ENCODE results near the gene CHTOP.
"Not testable (repeated sequence)": the region's sequence is repeated elsewhere in the genome, so short reads cannot be mapped to it uniquely, and the experiment has no call there.

CHTOP gene

DNA sequence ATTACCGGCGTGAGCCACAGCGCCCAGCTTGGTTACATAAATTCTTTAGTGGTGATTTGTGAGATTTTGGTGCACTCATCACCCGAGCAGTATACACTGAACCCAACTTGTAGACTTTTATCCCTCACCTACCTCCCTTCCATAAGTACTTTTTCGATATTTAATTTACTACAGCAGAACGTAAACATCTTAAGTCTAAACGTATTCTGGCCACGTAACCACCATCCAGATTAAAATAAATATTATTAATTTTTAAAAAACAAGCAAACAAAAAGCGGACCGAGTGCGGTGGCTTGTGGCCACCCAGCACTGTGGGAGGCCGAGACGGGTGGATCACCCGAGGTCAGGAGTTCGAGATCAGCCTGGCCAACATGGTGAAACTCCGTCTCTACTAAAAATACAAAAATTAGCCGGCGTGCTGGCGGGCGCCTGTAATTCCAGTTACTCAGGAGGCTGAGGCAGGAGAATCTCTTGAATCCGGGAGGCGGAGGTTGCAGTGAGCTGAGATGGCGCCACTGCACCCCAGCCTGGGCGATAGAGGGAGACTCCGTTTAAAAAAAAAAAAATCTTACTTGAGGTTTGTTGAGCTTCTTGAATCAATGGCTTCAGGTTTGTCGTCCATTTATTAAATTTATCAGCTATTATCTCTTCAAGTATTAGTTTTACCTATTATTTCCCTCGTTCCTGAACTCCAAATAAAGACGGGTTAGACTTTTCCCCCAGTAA lies 37.9 kb downstream of the CHTOP start:
- H3K9me3 Mint-ChIP-seq; H3K27me3 Mint-ChIP-seq (ENCODE audit: low read depth); H3K27ac Mint-ChIP-seq; H3K4me3 Mint-ChIP-seq: not testable (repeated sequence)
- peaks cover 28% of the 10 kb centered on the region for H3K36me3 Mint-ChIP-seq (ENCODE audit: low read depth)
- peaks cover 22% of the 10 kb centered on the region for H3K4me1 Mint-ChIP-seq (ENCODE audit: low read depth)

DNA sequence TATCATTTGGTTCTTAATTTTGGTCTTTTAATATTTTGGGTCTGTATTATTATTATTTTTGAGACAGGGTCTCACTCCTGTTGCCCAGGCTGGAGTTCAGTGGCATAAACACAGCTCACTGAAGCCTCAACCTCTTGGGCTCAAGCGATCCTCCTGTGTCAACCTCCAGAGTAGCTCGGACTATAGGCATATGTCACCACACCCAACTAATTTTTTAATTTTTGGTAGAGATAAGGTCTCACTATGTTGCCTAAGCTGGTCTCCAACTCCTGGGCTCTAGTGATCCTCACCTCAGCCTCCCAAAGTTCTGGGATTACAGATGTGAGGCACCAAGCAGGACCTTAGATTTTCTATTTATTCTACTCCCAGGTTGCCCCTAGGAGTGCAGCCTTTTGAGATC lies 39.6 kb downstream of the CHTOP start:
- H3K27ac Mint-ChIP-seq, result no peak overlapping the region
- H3K4me3 Mint-ChIP-seq, result peak overlapping the region; percentile 36
- peaks cover 17% of the 10 kb centered on the region for H3K27me3 Mint-ChIP-seq (ENCODE audit: low read depth)
- H3K4me1 Mint-ChIP-seq (ENCODE audit: low read depth), result peaks cover 25% of the 10 kb centered on the region
- peaks cover 12% of the 10 kb centered on the region for H3K36me3 Mint-ChIP-seq (ENCODE audit: low read depth)
- H3K9me3 Mint-ChIP-seq, result no peaks in the 10 kb centered on the region

DNA sequence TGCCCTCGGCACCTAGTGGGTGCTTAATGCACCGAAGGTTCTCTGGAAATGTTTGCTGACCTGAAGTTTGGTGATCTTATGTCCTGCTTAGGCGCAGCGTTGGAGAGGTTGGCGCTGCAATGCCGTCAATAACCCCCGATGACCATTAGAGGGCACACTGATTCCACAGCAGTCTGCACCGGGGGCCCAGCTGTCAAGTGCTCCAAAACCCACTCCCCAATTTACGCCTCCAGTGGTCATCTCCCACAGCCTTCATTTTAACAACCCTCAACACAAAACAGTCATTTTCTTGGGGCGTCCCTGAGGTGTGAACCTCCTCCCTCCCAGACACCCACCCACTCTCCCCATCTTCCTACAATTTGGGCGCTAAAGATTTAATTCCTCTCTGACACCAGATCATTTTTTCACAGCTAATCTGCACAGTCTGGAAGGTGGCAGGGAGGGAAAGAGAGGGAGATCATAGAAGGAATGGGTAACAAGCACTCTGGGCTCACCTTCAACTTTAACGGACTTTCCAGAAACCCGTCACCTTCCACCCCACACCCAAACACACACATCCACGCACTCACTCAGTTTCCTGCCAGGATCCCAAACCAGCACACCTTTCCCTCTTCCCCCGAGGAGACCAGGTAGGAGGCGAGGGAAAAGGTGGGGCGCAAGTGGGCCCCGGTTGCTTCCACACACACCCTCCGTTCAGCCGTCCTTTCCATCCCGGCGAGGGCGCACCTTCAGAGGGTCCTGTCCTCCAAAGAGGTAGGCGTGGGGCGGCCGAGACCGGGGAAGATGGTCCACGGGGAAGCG lies 44.1 kb downstream of the CHTOP start:
- no peak overlapping the region for H3K27ac Mint-ChIP-seq
- H3K9me3 Mint-ChIP-seq, result no peaks in the 10 kb centered on the region
- peaks cover 54% of the 10 kb centered on the region for H3K27me3 Mint-ChIP-seq (ENCODE audit: low read depth)
- peaks cover 16% of the 10 kb centered on the region for H3K4me1 Mint-ChIP-seq (ENCODE audit: low read depth)
- H3K4me3 Mint-ChIP-seq, result peak overlapping the region; percentile 64
- peaks cover 3% of the 10 kb centered on the region for H3K36me3 Mint-ChIP-seq (ENCODE audit: low read depth)

DNA sequence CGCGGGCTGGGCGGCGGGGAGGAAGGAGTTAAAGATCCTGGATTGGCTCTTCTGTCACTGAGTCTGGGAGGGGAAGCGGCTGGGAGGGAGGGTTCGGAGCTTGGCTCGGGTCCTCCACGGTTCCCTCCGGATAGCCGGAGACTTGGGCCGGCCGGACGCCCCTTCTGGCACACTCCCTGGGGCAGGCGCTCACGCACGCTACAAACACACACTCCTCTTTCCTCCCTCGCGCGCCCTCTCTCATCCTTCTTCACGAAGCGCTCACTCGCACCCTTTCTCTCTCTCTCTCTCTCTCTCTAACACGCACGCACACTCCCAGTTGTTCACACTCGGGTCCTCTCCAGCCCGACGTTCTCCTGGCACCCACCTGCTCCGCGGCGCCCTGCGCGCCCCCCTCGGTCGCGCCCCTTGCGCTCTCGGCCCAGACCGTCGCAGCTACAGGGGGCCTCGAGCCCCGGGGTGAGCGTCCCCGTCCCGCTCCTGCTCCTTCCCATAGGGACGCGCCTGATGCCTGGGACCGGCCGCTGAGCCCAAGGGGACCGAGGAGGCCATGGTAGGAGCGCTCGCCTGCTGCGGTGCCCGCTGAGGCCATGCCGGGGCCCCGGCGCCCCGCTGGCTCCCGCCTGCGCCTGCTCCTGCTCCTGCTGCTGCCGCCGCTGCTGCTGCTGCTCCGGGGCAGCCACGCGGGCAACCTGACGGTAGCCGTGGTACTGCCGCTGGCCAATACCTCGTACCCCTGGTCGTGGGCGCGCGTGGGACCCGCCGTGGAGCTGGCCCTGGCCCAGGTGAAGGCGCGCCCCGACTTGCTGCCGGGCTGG lies 44.9 kb downstream of the CHTOP start, which contains the start of gene NPR1:
Gene NPR1, plus strand, starts transcription at position 170 of the 818 bp plus-strand sequence. Its CDS starts 421 bp downstream, at position 591.
- Mint-ChIP-seq H3K4me1 (ENCODE audit: low read depth) (peaks cover 16% of the 10 kb centered on the region), H3K4me3 (peak within 1 kb of the TSS; percentile 76), H3K9me3 (no peaks in the 10 kb centered on the region), H3K36me3 (ENCODE audit: low read depth) (peaks cover 3% of the 10 kb centered on the region), H3K27ac (no peak within 1 kb of the TSS), H3K27me3 (ENCODE audit: low read depth) (peaks cover 59% of the 10 kb centered on the region)

DNA sequence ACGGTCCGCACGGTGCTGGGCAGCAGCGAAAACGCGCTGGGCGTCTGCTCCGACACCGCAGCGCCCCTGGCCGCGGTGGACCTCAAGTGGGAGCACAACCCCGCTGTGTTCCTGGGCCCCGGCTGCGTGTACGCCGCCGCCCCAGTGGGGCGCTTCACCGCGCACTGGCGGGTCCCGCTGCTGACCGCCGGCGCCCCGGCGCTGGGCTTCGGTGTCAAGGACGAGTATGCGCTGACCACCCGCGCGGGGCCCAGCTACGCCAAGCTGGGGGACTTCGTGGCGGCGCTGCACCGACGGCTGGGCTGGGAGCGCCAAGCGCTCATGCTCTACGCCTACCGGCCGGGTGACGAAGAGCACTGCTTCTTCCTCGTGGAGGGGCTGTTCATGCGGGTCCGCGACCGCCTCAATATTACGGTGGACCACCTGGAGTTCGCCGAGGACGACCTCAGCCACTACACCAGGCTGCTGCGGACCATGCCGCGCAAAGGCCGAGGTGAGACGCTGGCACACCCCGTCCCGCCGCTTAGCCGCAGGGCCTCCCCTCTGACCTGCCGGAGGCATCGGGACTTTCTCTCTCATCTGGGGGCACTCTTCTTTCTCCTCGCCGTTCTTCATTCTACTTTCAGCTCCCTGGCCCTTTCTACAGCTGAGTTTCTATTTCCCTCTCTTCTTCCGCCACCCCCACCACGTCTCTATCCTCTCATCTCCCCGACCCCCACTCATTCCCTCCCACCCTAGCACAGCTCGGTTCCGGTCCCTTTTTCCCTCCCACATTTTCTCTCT lies 45.7 kb downstream of the CHTOP start:
- H3K27me3 Mint-ChIP-seq (ENCODE audit: low read depth), result peaks cover 62% of the 10 kb centered on the region
- no peaks in the 10 kb centered on the region for H3K9me3 Mint-ChIP-seq
- H3K36me3 Mint-ChIP-seq (ENCODE audit: low read depth), result peaks cover 3% of the 10 kb centered on the region
- H3K4me3 Mint-ChIP-seq, result peak overlapping the region; percentile 76
- peaks cover 16% of the 10 kb centered on the region for H3K4me1 Mint-ChIP-seq (ENCODE audit: low read depth)
- no peak overlapping the region for H3K27ac Mint-ChIP-seq

DNA sequence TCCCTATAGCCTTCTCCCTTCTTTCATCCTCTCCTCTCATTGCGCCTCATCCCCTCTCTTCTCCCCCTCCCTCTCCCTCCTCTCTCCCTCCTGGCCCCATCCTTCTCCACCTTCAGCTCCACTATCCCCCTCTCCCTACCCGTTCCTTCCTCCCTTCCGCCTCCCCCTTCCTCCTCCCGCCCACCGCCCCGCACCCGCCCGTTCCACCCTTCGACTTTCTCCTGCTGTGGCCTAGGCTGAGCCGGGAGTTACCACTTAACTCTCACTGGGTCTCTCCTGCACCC lies 46.2 kb downstream of the CHTOP start:
- Mint-ChIP-seq H3K4me1 (ENCODE audit: low read depth) (peaks cover 16% of the 10 kb centered on the region), H3K4me3 (peak overlapping the region; percentile 76), H3K9me3 (no peaks in the 10 kb centered on the region), H3K27ac (no peak overlapping the region), H3K36me3 (ENCODE audit: low read depth) (peaks cover 3% of the 10 kb centered on the region), H3K27me3 (ENCODE audit: low read depth) (peaks cover 65% of the 10 kb centered on the region)

DNA sequence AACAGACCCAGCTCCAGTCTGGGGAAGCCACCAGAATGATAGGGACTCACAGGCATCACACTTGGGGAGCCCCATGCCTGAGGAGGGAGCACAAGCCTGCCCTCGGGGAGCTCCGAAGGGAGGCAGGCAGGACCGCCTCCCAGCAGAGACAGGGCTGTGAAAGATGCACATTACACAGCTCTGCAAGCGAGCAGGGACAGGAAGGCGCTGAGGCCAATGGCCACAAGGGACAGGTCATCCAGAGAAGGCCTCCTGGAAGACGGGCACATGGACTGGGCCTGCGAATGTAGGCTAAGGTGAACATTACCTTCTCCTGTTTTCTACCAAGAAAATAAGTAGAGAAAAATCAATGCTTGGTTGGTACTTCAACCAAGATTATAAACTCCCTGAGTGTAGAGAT lies 48.9 kb downstream of the CHTOP start:
- Mint-ChIP-seq H3K36me3 (ENCODE audit: low read depth) (peaks cover 3% of the 10 kb centered on the region), H3K4me3 (no peak overlapping the region), H3K4me1 (ENCODE audit: low read depth) (peaks cover 12% of the 10 kb centered on the region), H3K27me3 (ENCODE audit: low read depth) (peaks cover 60% of the 10 kb centered on the region), H3K9me3 (no peaks in the 10 kb centered on the region), H3K27ac (no peak overlapping the region)

DNA sequence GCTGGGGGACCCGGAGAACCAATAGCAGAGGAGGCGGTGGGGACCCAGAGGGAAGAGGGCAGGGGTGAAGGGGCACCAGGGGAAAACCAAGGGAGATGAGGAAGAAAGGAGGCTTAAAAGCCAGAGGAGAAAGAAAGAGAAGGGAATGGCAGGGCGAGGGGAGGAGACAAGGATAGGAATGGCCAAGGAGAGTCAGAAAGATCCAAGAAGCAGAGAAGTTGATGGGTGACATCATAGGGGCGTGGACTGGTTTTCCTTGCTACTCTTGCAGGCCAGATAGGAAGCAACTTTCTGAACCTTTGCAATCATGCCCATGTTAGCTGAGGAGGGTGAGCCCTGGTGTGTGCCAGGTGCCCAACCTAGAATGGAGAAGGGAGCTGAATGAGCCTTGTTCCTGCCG lies 50.0 kb downstream of the CHTOP start:
- Mint-ChIP-seq H3K36me3 (ENCODE audit: low read depth) (peaks cover 3% of the 10 kb centered on the region), H3K4me1 (ENCODE audit: low read depth) (peaks cover 4% of the 10 kb centered on the region), H3K27me3 (ENCODE audit: low read depth) (peaks cover 49% of the 10 kb centered on the region), H3K9me3 (no peaks in the 10 kb centered on the region), H3K27ac (no peak overlapping the region), H3K4me3 (no peak overlapping the region)

DNA sequence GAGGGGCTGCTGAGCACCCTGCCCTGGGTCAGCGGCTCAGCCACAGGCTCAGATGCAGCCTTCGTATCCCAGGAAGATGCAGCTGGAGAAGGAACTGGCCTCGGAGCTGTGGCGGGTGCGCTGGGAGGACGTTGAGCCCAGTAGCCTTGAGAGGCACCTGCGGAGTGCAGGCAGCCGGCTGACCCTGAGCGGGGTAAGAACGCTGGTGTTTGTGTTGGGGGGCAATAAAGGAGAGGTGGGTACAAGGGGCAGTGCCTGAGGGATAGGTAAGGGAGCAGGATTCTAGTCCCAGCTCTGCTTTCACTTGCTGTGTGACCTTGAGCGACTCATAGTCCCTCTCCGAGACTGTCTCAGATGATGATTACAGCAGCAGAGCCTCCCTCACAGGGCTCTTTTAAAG lies 51.0 kb downstream of the CHTOP start:
- Mint-ChIP-seq H3K27me3 (ENCODE audit: low read depth) (peaks cover 44% of the 10 kb centered on the region), H3K27ac (no peak overlapping the region), H3K9me3 (no peaks in the 10 kb centered on the region), H3K4me3 (no peak overlapping the region), H3K36me3 (ENCODE audit: low read depth) (peaks cover 2% of the 10 kb centered on the region), H3K4me1 (ENCODE audit: low read depth) (peaks cover 2% of the 10 kb centered on the region)

DNA sequence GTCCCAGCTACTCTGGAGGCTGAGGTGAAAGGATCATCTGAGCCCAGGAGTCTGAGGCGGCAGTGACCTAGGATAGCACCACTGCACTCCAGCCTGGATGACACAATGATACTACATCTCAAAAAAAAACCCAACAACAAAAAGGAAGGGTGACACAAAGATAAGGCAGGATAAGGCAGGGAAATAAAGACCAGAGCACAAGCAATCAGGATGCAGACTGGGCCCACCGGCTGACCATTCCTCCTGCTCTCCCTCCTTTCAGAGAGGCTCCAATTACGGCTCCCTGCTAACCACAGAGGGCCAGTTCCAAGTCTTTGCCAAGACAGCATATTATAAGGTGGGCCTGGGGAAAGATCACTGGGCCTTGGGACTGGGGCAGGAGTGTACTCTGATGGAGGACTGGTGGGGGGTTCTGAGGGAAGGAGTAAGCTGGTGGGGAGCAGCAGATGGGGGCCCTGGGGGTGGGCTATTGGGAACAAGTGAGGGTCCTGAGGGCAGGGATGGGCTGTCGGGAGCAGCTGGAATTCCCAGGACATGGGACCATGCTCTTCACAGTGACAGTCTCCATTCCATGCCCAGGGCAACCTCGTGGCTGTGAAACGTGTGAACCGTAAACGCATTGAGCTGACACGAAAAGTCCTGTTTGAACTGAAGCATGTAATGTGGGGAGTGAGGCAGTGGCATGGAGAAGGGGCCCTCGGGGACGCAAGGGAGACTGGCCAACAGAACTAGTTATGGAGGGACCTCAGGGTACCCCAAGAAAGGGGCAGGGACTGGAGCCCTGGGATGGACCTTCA lies 51.9 kb downstream of the CHTOP start:
- H3K36me3 Mint-ChIP-seq (ENCODE audit: low read depth), result no peaks in the 10 kb centered on the region
- no peak overlapping the region for H3K27ac Mint-ChIP-seq
- no peaks in the 10 kb centered on the region for H3K9me3 Mint-ChIP-seq
- H3K27me3 Mint-ChIP-seq (ENCODE audit: low read depth), result peaks cover 36% of the 10 kb centered on the region
- H3K4me3 Mint-ChIP-seq, result no peak overlapping the region
- H3K4me1 Mint-ChIP-seq (ENCODE audit: low read depth), result no peaks in the 10 kb centered on the region

DNA sequence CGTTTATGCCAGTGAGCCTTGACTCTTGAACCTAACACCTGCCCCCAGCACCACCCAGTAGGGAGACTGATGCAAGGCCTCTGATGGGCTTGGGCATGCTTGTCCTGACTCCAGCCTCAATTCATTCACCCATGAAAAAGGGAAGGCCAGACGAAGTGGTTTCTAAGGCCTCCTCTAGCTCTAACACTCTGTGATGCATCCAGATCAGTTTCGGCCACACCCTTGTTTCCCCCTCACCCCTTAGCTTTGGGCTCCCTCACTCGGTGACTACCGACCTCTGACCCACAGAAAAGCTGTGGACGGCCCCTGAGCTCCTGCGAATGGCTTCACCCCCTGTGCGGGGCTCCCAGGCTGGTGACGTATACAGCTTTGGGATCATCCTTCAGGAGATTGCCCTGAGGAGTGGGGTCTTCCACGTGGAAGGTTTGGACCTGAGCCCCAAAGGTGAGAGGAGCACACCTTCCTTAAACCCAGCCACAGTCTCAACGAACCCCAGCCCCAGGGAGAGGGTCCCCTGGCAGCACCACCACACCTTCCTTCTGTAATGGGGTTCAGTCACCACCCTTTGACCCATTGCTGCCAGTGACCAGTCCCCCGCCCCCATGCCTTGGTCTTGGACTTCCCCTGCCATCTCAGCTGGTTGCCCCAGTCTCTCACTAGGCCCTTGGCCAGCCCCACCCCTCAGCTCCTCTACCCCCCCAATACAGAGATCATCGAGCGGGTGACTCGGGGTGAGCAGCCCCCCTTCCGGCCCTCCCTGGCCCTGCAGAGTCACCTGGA lies 53.7 kb downstream of the CHTOP start:
- H3K9me3 Mint-ChIP-seq, result no peaks in the 10 kb centered on the region
- no peak overlapping the region for H3K4me3 Mint-ChIP-seq

DNA sequence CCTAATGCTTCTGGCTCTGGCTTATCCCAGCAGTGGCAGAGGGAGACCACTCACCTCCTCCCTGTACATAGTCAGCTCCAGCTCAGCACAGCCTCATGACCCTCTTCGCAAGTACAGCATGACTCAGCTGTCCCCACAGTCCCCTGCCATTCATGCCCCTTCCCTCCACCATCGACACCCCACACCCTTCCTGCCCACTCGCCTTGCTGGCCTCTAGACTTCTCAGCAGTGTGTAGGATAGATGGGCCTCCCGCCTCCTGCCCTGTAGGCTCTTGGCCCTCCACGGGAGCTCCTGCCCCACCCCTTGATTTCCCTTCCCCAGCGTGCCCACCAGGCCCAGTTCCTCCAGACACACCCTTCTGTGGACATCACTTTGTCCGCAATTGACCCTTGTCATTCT lies 54.4 kb downstream of the CHTOP start:
- H3K36me3 Mint-ChIP-seq (ENCODE audit: low read depth), result no peaks in the 10 kb centered on the region
- no peaks in the 10 kb centered on the region for H3K4me1 Mint-ChIP-seq (ENCODE audit: low read depth)
- no peaks in the 10 kb centered on the region for H3K9me3 Mint-ChIP-seq
- H3K4me3 Mint-ChIP-seq, result no peak overlapping the region
- no peak overlapping the region for H3K27ac Mint-ChIP-seq
- peaks cover 14% of the 10 kb centered on the region for H3K27me3 Mint-ChIP-seq (ENCODE audit: low read depth)

More for the DNA sequence above, 53.7 kb downstream of the CHTOP start:
- Mint-ChIP-seq H3K27ac (no peak overlapping the region), H3K36me3 (ENCODE audit: low read depth) (no peaks in the 10 kb centered on the region), H3K4me1 (ENCODE audit: low read depth) (no peaks in the 10 kb centered on the region), H3K27me3 (ENCODE audit: low read depth) (peaks cover 19% of the 10 kb centered on the region)

DNA sequence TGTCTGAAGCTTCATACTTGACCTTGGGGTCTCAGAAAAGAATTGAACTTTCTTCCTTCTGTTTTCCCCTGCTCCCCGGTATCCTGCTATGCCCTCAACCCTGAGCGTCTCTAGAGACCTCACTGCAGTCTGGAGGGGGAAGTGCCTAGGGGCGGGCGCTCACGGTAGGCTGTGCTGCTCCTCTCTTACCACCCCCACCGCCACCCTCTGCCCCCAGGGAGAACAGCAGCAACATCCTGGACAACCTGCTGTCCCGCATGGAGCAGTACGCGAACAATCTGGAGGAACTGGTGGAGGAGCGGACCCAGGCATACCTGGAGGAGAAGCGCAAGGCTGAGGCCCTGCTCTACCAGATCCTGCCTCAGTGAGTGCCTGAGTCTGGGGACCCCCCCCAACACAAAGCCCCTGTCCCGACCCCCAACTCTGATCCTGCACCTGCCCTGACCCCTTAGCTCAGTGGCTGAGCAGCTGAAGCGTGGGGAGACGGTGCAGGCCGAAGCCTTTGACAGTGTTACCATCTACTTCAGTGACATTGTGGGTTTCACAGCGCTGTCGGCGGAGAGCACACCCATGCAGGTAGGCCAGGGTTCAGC lies 55.0 kb downstream of the CHTOP start:
- Mint-ChIP-seq H3K27ac (no peak overlapping the region), H3K4me3 (no peak overlapping the region), H3K4me1 (ENCODE audit: low read depth) (no peaks in the 10 kb centered on the region), H3K36me3 (ENCODE audit: low read depth) (no peaks in the 10 kb centered on the region), H3K27me3 (ENCODE audit: low read depth) (peaks cover 9% of the 10 kb centered on the region), H3K9me3 (no peaks in the 10 kb centered on the region)

Measured in T-helper 1 cell treated with Interleukin-12 subunit alpha and Interleukin-12 subunit beta and Interleukin-4 antibody, amounts not matched to agents 30 μg/mL and 1 μg/mL, for 36 hours (primary cell).